SK-N-SH (cell line): ENCODE measurements around the gene TXNDC16. TPM values are rescaled to one million over a fixed set of nuclear protein-coding genes. Genes with fewer than 3 reads are reported as not detected.

Source experiments
- CTCF ChIA-PET: fragments of 300-600, 350-600 bp; formaldehyde crosslinking; extraction: SDS; loops from one replicate; lab custom pipeline; 2021; lab: Yijun Ruan, JAX
- POLR2A ChIA-PET: fragments of 350-600 bp; sonication (Branson Sonifier 250); formaldehyde crosslinking; extraction: SDS; loops from one replicate; lab custom pipeline; 2020; ENCODE audit warnings: antibody characterized with exemption, inconsistent platforms; lab: Yijun Ruan, JAX
- DNase-seq: peaks from one replicate; pipeline ENCODE4 v3.0.0; 2012
- H2AFZ ChIP-seq: fragments of 200-600 bp; sonication (generic); 2 replicates; pipeline ENCODE4 v1.8.1; 2016; ENCODE audit warnings: antibody characterized with exemption, mild to moderate bottlenecking, low read depth
- H3F3A ChIP-seq: fragments of 200-600 bp; sonication (generic); replicated peaks from 2 replicates; pipeline ENCODE3; 2016; ENCODE audit warnings: antibody characterized with exemption, mild to moderate bottlenecking; ENCODE audit not compliant: insufficient read depth
- H3K27ac ChIP-seq, 2 experiments: fragments of 200-500 bp in 1 of 2; fragments of 200-600 bp in 1 of 2; sonication (Bioruptor generic) in 1 of 2; sonication (generic), shearing (Covaris generic) in 1 of 2; 2 replicates each; pipeline versions ENCODE4 v1.5.1 to v1.6.1; 2014 to 2016; ENCODE audit warnings: low read depth in 2 of 2, inconsistent platforms in 1 of 2, low read length in 1 of 2, mild to moderate bottlenecking in 1 of 2, mixed read lengths in 1 of 2
- H3K27me3 ChIP-seq: fragments of 200-600 bp; sonication (generic), shearing (Covaris generic); 2 replicates; pipeline ENCODE4 v1.6.1; 2016; ENCODE audit warnings: mixed run types; ENCODE audit not compliant: insufficient read depth
- H3K36me3 ChIP-seq, 2 experiments: fragments of 200-500 bp in 1 of 2; fragments of 200-600 bp in 1 of 2; sonication (Bioruptor generic) in 1 of 2; sonication (generic) in 1 of 2; replicated peaks in 1 of 2; 2 replicates each; pipeline versions ENCODE3 to v1.5.1; 2014 to 2016; ENCODE audit warnings: low read length in 1 of 2, mild to moderate bottlenecking in 1 of 2; ENCODE audit not compliant: insufficient read depth in 2 of 2, control insufficient read depth in 1 of 2
- H3K4me1 ChIP-seq, 2 experiments: fragments of 200-500 bp in 1 of 2; fragments of 200-600 bp in 1 of 2; sonication (Bioruptor generic) in 1 of 2; sonication (generic), shearing (Covaris generic) in 1 of 2; 2 replicates each; pipeline versions ENCODE4 v1.5.1 to v1.6.1; 2014 to 2016; ENCODE audit warnings: low read depth in 1 of 2, low read length in 1 of 2, mixed run types in 1 of 2; ENCODE audit not compliant: insufficient read depth in 2 of 2, control insufficient read depth in 1 of 2
- H3K4me2 ChIP-seq: fragments of 200-600 bp; sonication (generic), shearing (Covaris generic); 2 replicates; pipeline ENCODE4 v1.6.1; 2017; ENCODE audit warnings: mixed run types
- H3K4me3 ChIP-seq, 2 experiments: fragments of 200-500 bp in 1 of 2; fragments of 200-600 bp in 1 of 2; sonication (Bioruptor generic) in 1 of 2; sonication (generic), shearing (Covaris generic) in 1 of 2; 2 replicates each; pipeline versions ENCODE4 v1.5.1 to v1.8.1; 2014 to 2016; ENCODE audit warnings: low read depth in 2 of 2, inconsistent platforms in 1 of 2, low read length in 1 of 2, mild to moderate bottlenecking in 1 of 2, mixed read lengths in 1 of 2, moderate library complexity in 1 of 2
- H3K79me2 ChIP-seq: fragments of 200-600 bp; sonication (generic); 2 replicates; pipeline ENCODE4 v1.8.1; 2017; ENCODE audit warnings: mild to moderate bottlenecking; ENCODE audit not compliant: insufficient read depth
- H3K9ac ChIP-seq: fragments of 200-600 bp; sonication (generic); 2 replicates; pipeline ENCODE4 v1.6.1; 2017; ENCODE audit warnings: mixed run types
- H3K9me2 ChIP-seq: fragments of 200-600 bp; sonication (generic); 2 replicates; pipeline ENCODE4 v1.6.1; 2017; ENCODE audit warnings: mixed run types
- H3K9me3 ChIP-seq: fragments of 200-600 bp; sonication (generic); 2 replicates; pipeline ENCODE4 v1.6.1; 2017; ENCODE audit warnings: mixed run types, mild to moderate bottlenecking, moderate library complexity
- H4K20me1 ChIP-seq: fragments of 200-600 bp; sonication (generic); 2 replicates; pipeline ENCODE4 v1.6.1; 2017; ENCODE audit warnings: mild to moderate bottlenecking, mixed run types; ENCODE audit not compliant: insufficient read depth
- CTCF ChIP-seq: fragments of 200-600 bp; sonication (generic); IDR thresholded peaks from 2 replicates; pipeline ENCODE4 v1.6.1; 2017; ENCODE audit warnings: antibody characterized with exemption, mild to moderate bottlenecking, moderate library complexity
- ELF1 ChIP-seq: IDR thresholded peaks from 2 replicates; pipeline ENCODE4 v1.4.0; 2012
- EZH2phosphoT487 ChIP-seq: fragments of 200-600 bp; sonication (generic); IDR thresholded peaks from 2 replicates; pipeline ENCODE4 v1.6.1; 2017; ENCODE audit warnings: low read depth, mixed run types, mild to moderate bottlenecking, antibody characterized with exemption, moderate library complexity, borderline replicate concordance
- FOSL2 ChIP-seq: IDR thresholded peaks from 2 replicates; pipeline ENCODE4 v1.4.0; 2012; ENCODE audit warnings: low read depth, mild to moderate bottlenecking, moderate library complexity, borderline replicate concordance
- FOXJ3 ChIP-seq: sonication (generic); formaldehyde crosslinking; IDR thresholded peaks from 2 replicates; pipeline ENCODE4 v1.5.1; 2020; ENCODE audit warnings: mild to moderate bottlenecking, missing genetic modification reagents
- MAX ChIP-seq: IDR thresholded peaks from 2 replicates; pipeline ENCODE4 v1.4.0; 2012; ENCODE audit warnings: low read depth
- MEF2A ChIP-seq: IDR thresholded peaks from 2 replicates; pipeline ENCODE4 v1.4.0; 2012; ENCODE audit warnings: low read depth, borderline replicate concordance
- MXI1 ChIP-seq: IDR thresholded peaks from 2 replicates; pipeline ENCODE4 v1.6.1; 2012; ENCODE audit warnings: mild to moderate bottlenecking, low read depth, low read length, improper control_type of control experiment
- NRF1 ChIP-seq: IDR thresholded peaks from 2 replicates; pipeline ENCODE4 v1.6.1; 2012; ENCODE audit warnings: low read depth, mild to moderate bottlenecking, low read length
- RAD21 ChIP-seq: IDR thresholded peaks from 2 replicates; pipeline ENCODE4 v1.6.1; 2012; ENCODE audit warnings: mild to moderate bottlenecking, low read length
- REST ChIP-seq: IDR thresholded peaks from 2 replicates; pipeline ENCODE4 v1.6.1; 2012; ENCODE audit warnings: mild to moderate bottlenecking, low read depth, low read length, moderate library complexity
- RXRA ChIP-seq: IDR thresholded peaks from 2 replicates; pipeline ENCODE4 v1.4.0; 2012; ENCODE audit warnings: low read depth, mild to moderate bottlenecking, borderline replicate concordance
- SMC3 ChIP-seq: IDR thresholded peaks from 2 replicates; pipeline ENCODE4 v1.6.1; 2012; ENCODE audit warnings: low read depth, low read length, improper control_type of control experiment
- USF2 ChIP-seq: fragments of 150-350 bp; IDR thresholded peaks from 2 replicates; pipeline ENCODE4 v1.6.1; 2017; ENCODE audit warnings: antibody characterized with exemption, low read length, low read depth, borderline replicate concordance
- YY1 ChIP-seq: IDR thresholded peaks from 2 replicates; pipeline ENCODE4 v1.4.0; 2012; ENCODE audit warnings: low read depth, mild to moderate bottlenecking
- WGBS: methylation state at CpG from one replicate; pipeline ENCODE4 v1.1.6; 2017; ENCODE audit warnings: low lambda C conversion rate; 5-methylcytosine and 5-hydroxymethylcytosine counted together
- polyA plus RNA-seq, 3 experiments: library from polyadenylated mRNA; depleted of rRNA; stranded (reverse); fragments of >200 nt; gene quantifications; 2 replicates each; pipeline ENCODE4 v1.2.3, GENCODE V29; 2012

Gene TXNDC16
- polyA plus RNA-seq, 1 of the 3 experiments (the other 2 are of a cell fraction), result 0.95 TPM

- CTCF ChIA-PET, result interaction anchor here (1.6 to 1.9 kb wide), 2 partner anchors 10 to 163 kb away, joined by 4 to 5 read pairs; no protein-coding TSS in a partner anchor
- Histone ChIP-seq H3K9me3 (peaks cover 6% of the 10 kb centered on the region; the same call in 1 of the 2 replicates), H2AFZ (no peak overlapping the region), H3K4me2 (no peak overlapping the region), H3K4me3 (no peak overlapping the region), H3K4me1 (peaks cover 0 to 4% of the 10 kb centered on the region in 2 experiments; a peak in 1 of 4 replicates), H3K36me3 (peaks cover 0 to 11% of the 10 kb centered on the region in 2 experiments), H3K79me2 (no peaks in the 10 kb centered on the region), H3K9ac (no peak overlapping the region), H3K9me2 (no peaks in the 10 kb centered on the region), H4K20me1 (no peaks in the 10 kb centered on the region), H3K27me3 (no peaks in the 10 kb centered on the region), H3K27ac (no peak overlapping the region), H3F3A (peaks cover 5% of the 10 kb centered on the region)
- POLR2A ChIA-PET, result no interaction called here
- no peak for DNase-seq
- 96% methylated on average over 3 of the region's 3 CpGs for WGBS
- TF ChIP-seq FOSL2 (no peak), RXRA (no peak), MAX (no peak), CTCF (no peak), ELF1 (no peak), FOXJ3 (CRISPR knock-in tag) (no peak), YY1 (no peak), MXI1 (no peak), NRF1 (no peak), RAD21 (no peak), USF2 (no peak), REST (no peak), MEF2A (no peak), EZH2phosphoT487 (no peak), SMC3 (no peak)
Measured at GRCh38 chr14:52463375-52463774, 88.9 kb downstream of the TXNDC16 start.
